Endothelial cell of umbilical vein (primary cell): ENCODE results near the gene PTS. TPM values are rescaled to one million over a fixed set of nuclear protein-coding genes. Genes with fewer than 3 reads are reported as not detected.

Source experiments
- BruUV-seq: library from RNA; stranded (reverse); fragments of 400-500 nt; replicated peaks from 2 replicates; lab custom pipeline; 2021; lab: Mats Ljungman, UMichigan
- CTCF ChIA-PET: fragments of 300-600, 350-600 bp; sonication (Branson Sonifier 250); formaldehyde crosslinking; loops from one replicate; lab custom pipeline; 2021; ENCODE audit warnings: antibody characterized with exemption, inconsistent platforms; lab: Charles Lee
- POLR2A ChIA-PET: fragments of 300-600, 350-600 bp; sonication (Branson Sonifier 250); formaldehyde crosslinking; loops from one replicate; lab custom pipeline; 2021; ENCODE audit warnings: antibody characterized with exemption, inconsistent platforms; lab: Charles Lee
- DNase-seq: peaks from one replicate; pipeline ENCODE4 v3.0.0-alpha.2; 2011; ENCODE audit warnings: low read depth, low spot score
- FAIRE-seq: peaks from 2 replicates; lab custom pipeline; 2011; peaks lifted over from hg19 to GRCh38; lab: Jason Lieb, UNC
- H2AFZ ChIP-seq: 2 replicates; pipeline ENCODE4 v1.6.0; 2012; ENCODE audit warnings: low read depth, low read length, control low read depth, inconsistent platforms
- H3K27ac ChIP-seq: 2 replicates; pipeline ENCODE4 v1.5.1; 2011; ENCODE audit warnings: low read depth, mild to moderate bottlenecking, control low read depth, low read length, moderate library complexity; ENCODE audit not compliant: insufficient read depth
- H3K27me3 ChIP-seq, 2 experiments: 2 replicates each; pipeline versions ENCODE4 v1.6.0 to v1.6.1; 2011; ENCODE audit warnings: low read length in 2 of 2, mixed read lengths in 1 of 2; ENCODE audit not compliant: control insufficient read depth in 2 of 2, insufficient read depth in 2 of 2
- H3K36me3 ChIP-seq, 2 experiments: 2 replicates in 1 of 2; 3 replicates in 1 of 2; pipeline ENCODE4 v1.5.1; 2011; ENCODE audit warnings: low read length in 2 of 2, mild to moderate bottlenecking in 1 of 2, moderate library complexity in 1 of 2; ENCODE audit not compliant: control insufficient read depth in 2 of 2, insufficient read depth in 2 of 2; ENCODE audit errors: extremely low read depth in 1 of 2
- H3K4me1 ChIP-seq: 3 replicates; pipeline ENCODE4 v1.5.1; 2011; ENCODE audit warnings: mild to moderate bottlenecking, low read length; ENCODE audit not compliant: control insufficient read depth, insufficient read depth; ENCODE audit errors: extremely low read depth
- H3K4me2 ChIP-seq: 2 replicates; pipeline ENCODE4 v1.6.1; 2011; ENCODE audit warnings: low read length, control low read depth, mixed read lengths; ENCODE audit not compliant: insufficient read depth
- H3K4me3 ChIP-seq, 3 experiments: fragments of 200-600 bp in 1 of 3; sonication (generic), shearing (Covaris generic) in 1 of 3; replicated peaks in 1 of 3; 2 replicates each; pipeline ENCODE4 v1.5.1; 2011 to 2016; ENCODE audit warnings: control low read depth in 3 of 3, low read length in 3 of 3, mild to moderate bottlenecking in 2 of 3, inconsistent platforms in 1 of 3, low read depth in 1 of 3, moderate library complexity in 1 of 3; ENCODE audit not compliant: insufficient read depth in 1 of 3
- H3K79me2 ChIP-seq: 2 replicates; pipeline ENCODE4 v1.6.0; 2012; ENCODE audit warnings: low read length, inconsistent platforms; ENCODE audit not compliant: control insufficient read depth, insufficient read depth
- H3K9ac ChIP-seq: replicated peaks from 2 replicates; pipeline ENCODE3; 2011; ENCODE audit warnings: low read length, control low read depth; ENCODE audit not compliant: insufficient read depth; ENCODE audit errors: extremely low read depth
- H3K9me1 ChIP-seq: replicated peaks from 3 replicates; pipeline ENCODE4 v1.6.0; 2011; ENCODE audit warnings: mild to moderate bottlenecking, low read length; ENCODE audit not compliant: control insufficient read depth, insufficient read depth; ENCODE audit errors: extremely low read depth
- H3K9me3 ChIP-seq: replicated peaks from 2 replicates; pipeline ENCODE4 v1.5.1; 2012; ENCODE audit warnings: low read length, inconsistent platforms; ENCODE audit not compliant: control insufficient read depth, insufficient read depth
- H4K20me1 ChIP-seq: replicated peaks from 2 replicates; pipeline ENCODE3; 2011; ENCODE audit warnings: mild to moderate bottlenecking, low read length; ENCODE audit not compliant: control insufficient read depth, insufficient read depth; ENCODE audit errors: extremely low read depth
- EZH2 ChIP-seq: IDR thresholded peaks from 2 replicates; pipeline ENCODE4 v1.6.1; 2012; ENCODE audit warnings: borderline replicate concordance, low read depth, mild to moderate bottlenecking, moderate library complexity, low read length, inconsistent platforms; ENCODE audit not compliant: severe bottlenecking
- FOS ChIP-seq: IDR thresholded peaks from 2 replicates; pipeline ENCODE4 v1.6.1; 2011; ENCODE audit warnings: mild to moderate bottlenecking, low read length, moderate library complexity, borderline replicate concordance; ENCODE audit not compliant: insufficient read depth
- GATA2 ChIP-seq: IDR thresholded peaks from 2 replicates; pipeline ENCODE4 v1.7.0; 2011; ENCODE audit warnings: low read depth, mild to moderate bottlenecking, moderate library complexity, mixed read lengths, low read length; ENCODE audit not compliant: insufficient read length, insufficient read depth
- JUN ChIP-seq: IDR thresholded peaks from 2 replicates; pipeline ENCODE4 v1.6.1; 2011; ENCODE audit warnings: borderline replicate concordance, low read depth; ENCODE audit not compliant: insufficient read length, insufficient read depth
- MAX ChIP-seq: IDR thresholded peaks from 2 replicates; pipeline ENCODE4 v1.6.1; 2011; ENCODE audit not compliant: insufficient read depth, insufficient read length
- MYC ChIP-seq: IDR thresholded peaks from one replicate; pipeline ENCODE4 v1.6.1; 2011; ENCODE audit warnings: mild to moderate bottlenecking, low read depth, low read length
- POLR2A ChIP-seq: IDR thresholded peaks from 2 replicates; pipeline ENCODE4 v1.6.1; 2012; ENCODE audit warnings: low read depth, mild to moderate bottlenecking, control low read depth, low read length
- POLR2AphosphoS5 ChIP-seq: IDR thresholded peaks from 2 replicates; pipeline ENCODE4 v1.6.1; 2012; ENCODE audit warnings: low read depth, mild to moderate bottlenecking, control low read depth, low read length, moderate library complexity; ENCODE audit not compliant: insufficient read depth
- dilution Hi-C: fragments of 300-500 bp; cut with MboI; formaldehyde crosslinking; loops from one replicate; pipeline ENCODE4 v1.15.0; 2019; ENCODE audit warnings: low sequenced_read_pairs; ENCODE audit not compliant: extremely low pct_ligation_motif_present
- intact Hi-C: fragments of 100-400 bp; cut with micrococcal nuclease; formaldehyde crosslinking; loops from one replicate; pipeline ENCODE4 v1.10.0; 2022
- polyA plus RNA-seq, 4 experiments: library from polyadenylated mRNA; depleted of rRNA in 3 of 4; stranded (reverse) in 3 of 4; unstranded in 1 of 4; fragments of >200 nt; gene quantifications; 2 replicates each; pipeline versions ENCODE4 v1.2.1 to v1.2.3, GENCODE V29; 2011 to 2012; ENCODE audit warnings: missing spikeins in 1 of 4
- total RNA-seq: library from RNA; stranded (reverse); gene quantifications from 2 replicates; pipeline ENCODE4 v1.2.3, GENCODE V29; 2021
- TF ChIP-seq, protein P1 (sequence below), 2 donors: IDR thresholded peaks; 1 replicate in 1 of 2; 2 replicates in 1 of 2; pipeline ENCODE4 v1.5.1; 2011; ENCODE audit warnings: low read length in 2 of 2, mild to moderate bottlenecking in 2 of 2, moderate library complexity in 2 of 2, control low read depth in 1 of 2, inconsistent platforms in 1 of 2, low read depth in 1 of 2; ENCODE audit not compliant: insufficient read depth in 1 of 2; ENCODE audit errors: extremely low read depth in 1 of 2

The PTS gene
- total and polyA plus RNA-seq, 2 donors (not counting 3 experiments of a cell fraction or from before 2014, with no cell fraction given) = 29.1 to 45.7 TPM

DNA sequence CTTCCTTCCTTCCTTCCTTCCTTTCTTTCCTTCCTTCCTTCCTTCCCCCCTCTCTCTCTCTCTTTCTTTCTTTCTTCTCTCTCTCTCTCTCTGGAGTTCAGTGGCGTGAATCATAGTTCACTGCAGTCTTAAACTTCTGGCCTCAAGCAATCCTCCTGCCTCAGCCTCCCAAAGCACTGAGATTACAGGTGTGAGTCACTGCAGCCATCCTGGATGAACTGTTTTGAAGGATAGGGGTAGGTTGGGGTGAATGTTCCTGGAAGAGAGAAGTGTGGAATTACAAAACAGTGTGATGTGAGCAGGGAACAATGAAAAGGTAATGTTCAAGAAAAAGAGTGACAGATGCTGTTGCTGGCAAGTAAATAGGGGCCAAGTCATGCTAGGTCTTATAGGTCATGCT, 46.8 kb downstream of the PTS start:
- intact Hi-C loops (no loop called here), dilution Hi-C loops (no loop called here)
- Histone ChIP-seq H3K9me3 (no peaks in the 10 kb centered on the region), H2AFZ (no peak overlapping the region), H3K36me3 (no peaks in the 10 kb centered on the region), H3K4me1 (no peaks in the 10 kb centered on the region), H3K4me2 (no peak overlapping the region), H4K20me1 (no peaks in the 10 kb centered on the region), H3K9me1 (no peaks in the 10 kb centered on the region), H3K27me3 (peaks cover 4 to 11% of the 10 kb centered on the region in 2 experiments), H3K79me2 (no peaks in the 10 kb centered on the region), H3K4me3 (no peak overlapping the region), H3K9ac (no peak overlapping the region), H3K27ac (no peak overlapping the region)
- POLR2A ChIA-PET = no interaction called here
- no peak for DNase-seq
- FAIRE-seq = no peak
- CTCF ChIA-PET = interaction anchor here (15.2 kb wide), 1 partner anchor 55 kb away, joined by 540 read pairs; no protein-coding TSS in a partner anchor
- no TSS peak for BruUV-seq
- TF ChIP-seq MYC = no peak
- no peak for TF ChIP-seq EZH2
- TF ChIP-seq FOS = no peak
- TF ChIP-seq POLR2AphosphoS5 = no peak
- TF ChIP-seq MAX = no peak
- TF ChIP-seq GATA2 = no peak

DNA sequence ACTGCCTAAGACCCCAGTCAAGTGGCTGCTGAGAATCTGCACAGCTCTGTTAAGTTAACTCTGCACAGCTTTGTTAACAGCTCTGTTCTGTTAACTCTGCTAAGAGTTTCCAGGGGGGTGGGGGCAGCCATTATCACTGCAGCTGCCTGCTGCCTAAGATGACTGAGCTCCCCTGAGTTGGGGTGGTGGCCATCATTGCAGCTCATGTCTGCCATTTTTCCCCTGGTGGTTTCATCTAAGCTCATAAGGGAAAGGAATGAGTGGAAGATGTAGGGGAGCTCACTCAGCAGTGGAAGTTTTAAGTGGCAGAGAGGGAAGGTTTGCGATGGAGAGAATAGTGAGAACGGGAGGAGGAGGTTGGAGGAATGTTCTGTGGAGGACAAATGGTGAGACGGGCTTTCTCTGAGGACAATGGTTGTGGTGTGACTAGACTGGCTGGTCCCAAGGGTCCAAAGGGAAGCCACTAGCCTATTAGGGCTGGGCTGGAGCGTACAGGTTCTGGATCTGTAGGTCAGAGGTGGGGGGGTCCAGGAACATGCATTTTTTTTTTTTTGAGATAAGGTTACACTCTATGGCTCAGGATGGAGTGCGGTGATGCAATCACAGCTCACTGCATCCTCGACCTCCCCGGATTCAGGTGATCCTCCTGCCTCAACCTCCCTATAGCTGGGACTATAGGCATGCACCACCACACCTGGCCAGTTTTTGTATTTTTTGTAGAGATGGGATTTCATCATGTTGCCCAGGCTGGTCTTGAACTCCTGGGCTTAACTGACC, 48.0 kb downstream of the PTS start:
- H3K36me3 ChIP-seq = no peaks in the 10 kb centered on the region
- H3K9ac ChIP-seq = no peak overlapping the region
- POLR2A ChIA-PET = no interaction called here
- no peak for DNase-seq
- no peaks in the 10 kb centered on the region for H3K9me1 ChIP-seq
- dilution Hi-C loops (no loop called here), intact Hi-C loops (no loop called here)
- FAIRE-seq = no peak
- CTCF ChIA-PET = interaction anchor here (15.2 kb wide), 1 partner anchor 56 kb away, joined by 540 read pairs; no protein-coding TSS in a partner anchor
- peaks cover 4 to 9% of the 10 kb centered on the region in 2 experiments for H3K27me3 ChIP-seq
- H3K4me2 ChIP-seq = no peak overlapping the region
- TF ChIP-seq GATA2 = no peak
- no peak for TF ChIP-seq MYC
- TF ChIP-seq, protein P1, sequence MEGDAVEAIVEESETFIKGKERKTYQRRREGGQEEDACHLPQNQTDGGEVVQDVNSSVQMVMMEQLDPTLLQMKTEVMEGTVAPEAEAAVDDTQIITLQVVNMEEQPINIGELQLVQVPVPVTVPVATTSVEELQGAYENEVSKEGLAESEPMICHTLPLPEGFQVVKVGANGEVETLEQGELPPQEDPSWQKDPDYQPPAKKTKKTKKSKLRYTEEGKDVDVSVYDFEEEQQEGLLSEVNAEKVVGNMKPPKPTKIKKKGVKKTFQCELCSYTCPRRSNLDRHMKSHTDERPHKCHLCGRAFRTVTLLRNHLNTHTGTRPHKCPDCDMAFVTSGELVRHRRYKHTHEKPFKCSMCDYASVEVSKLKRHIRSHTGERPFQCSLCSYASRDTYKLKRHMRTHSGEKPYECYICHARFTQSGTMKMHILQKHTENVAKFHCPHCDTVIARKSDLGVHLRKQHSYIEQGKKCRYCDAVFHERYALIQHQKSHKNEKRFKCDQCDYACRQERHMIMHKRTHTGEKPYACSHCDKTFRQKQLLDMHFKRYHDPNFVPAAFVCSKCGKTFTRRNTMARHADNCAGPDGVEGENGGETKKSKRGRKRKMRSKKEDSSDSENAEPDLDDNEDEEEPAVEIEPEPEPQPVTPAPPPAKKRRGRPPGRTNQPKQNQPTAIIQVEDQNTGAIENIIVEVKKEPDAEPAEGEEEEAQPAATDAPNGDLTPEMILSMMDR (IDR thresholded peaks at IDR 0.05; ENCODE audit: extremely low read depth in 1 of 2, insufficient read depth in 1 of 2, low read depth in 1 of 2, low read length in 2 of 2) = no peak
- TF ChIP-seq FOS = no peak
- TF ChIP-seq POLR2A = no peak
- no peak for TF ChIP-seq JUN
- no peak for TF ChIP-seq POLR2AphosphoS5
- no peak for TF ChIP-seq EZH2
- no peak for TF ChIP-seq MAX
- no TSS peak for BruUV-seq
- no peaks in the 10 kb centered on the region for H4K20me1 ChIP-seq
- no peak overlapping the region for H2AFZ ChIP-seq
- no peaks in the 10 kb centered on the region for H3K9me3 ChIP-seq
- no peaks in the 10 kb centered on the region for H3K79me2 ChIP-seq
- no peak overlapping the region for H3K4me3 ChIP-seq
- H3K27ac ChIP-seq = no peak overlapping the region
- no peaks in the 10 kb centered on the region for H3K4me1 ChIP-seq
